ENCODE data around the gene SLC6A15.

DNA sequence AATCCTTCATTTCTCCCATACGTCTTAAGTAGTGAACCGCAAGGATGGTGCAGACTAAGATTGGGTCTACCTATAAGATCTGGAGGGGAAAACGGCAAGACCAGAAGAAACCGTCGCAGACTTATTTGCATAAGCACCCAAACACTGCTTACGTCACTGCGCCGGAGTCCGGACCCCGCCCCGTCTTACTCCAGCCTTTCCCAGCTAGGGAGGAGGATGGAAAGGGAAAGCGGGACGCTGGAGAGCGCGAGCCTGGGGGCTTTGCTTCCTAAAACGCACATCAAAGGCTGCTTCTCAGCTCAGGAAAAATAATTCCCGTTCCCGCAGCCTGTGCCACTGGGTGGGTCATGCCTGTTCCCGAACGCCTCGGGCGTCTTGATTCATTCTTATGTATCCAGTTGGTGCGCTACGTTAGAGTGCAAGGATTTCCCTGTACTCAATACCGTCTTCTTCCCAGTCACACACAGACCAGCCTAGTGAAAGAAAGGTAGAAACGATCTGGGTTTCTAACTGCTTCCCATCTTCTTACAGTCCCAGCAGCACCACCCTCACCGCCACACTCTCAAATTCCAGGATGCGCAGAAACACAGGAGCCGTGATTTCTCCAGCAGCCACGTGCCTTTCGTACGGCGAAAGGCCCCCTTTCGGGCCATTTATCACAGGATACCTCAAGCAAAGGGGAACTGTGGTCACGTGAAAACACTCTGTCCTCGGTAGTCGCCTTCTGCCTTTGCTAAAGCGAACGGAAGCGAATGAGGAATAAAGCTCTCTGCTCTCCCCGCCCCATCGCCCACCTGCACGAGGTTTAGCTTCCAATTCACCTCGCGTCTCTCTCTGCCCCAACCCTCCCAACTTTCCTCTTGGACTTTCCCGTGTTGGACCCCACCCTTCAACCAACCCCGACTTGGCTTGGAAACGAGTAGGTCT is 1.1 kb downstream of the SLC6A15 start:
- no peak for TF ChIP-seq YY1 (IDR thresholded peaks at IDR 0.05; ENCODE audit: insufficient read depth, insufficient read length)
- TF ChIP-seq ZNF274 (IDR thresholded peaks at IDR 0.05; ENCODE audit: low read depth, low read length): no peak
- TF ChIP-seq SUZ12 (IDR thresholded peaks at IDR 0.05; ENCODE audit: extremely low read depth, insufficient read depth, insufficient read length): no peak
